GM18508 (cell line): ENCODE results near the gene LEF1.

Source experiments
- ATAC-seq: cut with Tn5 transposase; IDR thresholded peaks from one replicate; pipeline ENCODE4 v1.9.1; 2021; ENCODE audit warnings: moderate number of reproducible peaks; ENCODE audit not compliant: insufficient read depth, unreplicated experiment

Gene LEF1

DNA sequence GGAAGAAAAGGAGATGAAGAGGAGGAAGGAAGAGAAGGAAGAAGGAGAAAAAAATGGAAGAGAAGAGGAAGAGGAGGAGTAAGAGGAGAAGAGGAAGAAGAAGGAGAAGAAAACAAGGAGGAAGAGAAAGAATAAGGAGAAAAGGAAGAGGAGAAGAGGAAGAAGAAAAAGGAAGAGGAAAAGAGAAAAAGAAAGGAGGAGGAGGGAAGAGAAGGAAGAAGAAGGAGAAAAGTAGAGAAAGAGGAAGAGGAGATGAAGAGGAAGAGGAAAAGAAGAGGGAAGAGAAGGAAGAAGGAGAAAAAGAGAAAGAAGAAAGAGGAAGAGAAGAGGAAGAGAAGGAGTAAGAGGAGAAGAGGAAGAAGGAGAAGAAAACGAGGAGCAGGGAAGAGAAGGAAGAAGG, 11.8 kb upstream of the LEF1 start:
- ATAC-seq: no peak

DNA sequence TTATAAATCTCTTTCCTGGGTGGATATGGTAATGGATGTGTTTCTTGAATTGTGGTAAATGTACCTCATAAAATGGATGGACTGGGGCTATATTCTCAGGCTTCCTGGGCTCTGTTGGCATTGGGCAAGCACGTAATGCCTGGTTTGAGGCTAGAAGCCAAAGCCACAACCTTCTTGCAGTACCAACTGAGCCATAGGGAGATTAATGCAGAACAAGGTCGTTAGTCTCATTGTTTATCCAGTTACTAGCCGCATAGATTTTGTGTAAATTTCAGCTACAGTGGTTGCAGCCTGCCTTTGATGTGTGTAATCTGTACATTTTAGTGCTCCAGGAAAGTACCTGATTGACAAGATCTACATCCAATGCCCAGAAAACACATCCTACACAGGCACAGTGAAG, 7.2 kb upstream of the LEF1 start:
- no peak for ATAC-seq

- ATAC-seq: no peak
Observed at GRCh38 chr4:108174856-108175255, 6.1 kb upstream of the LEF1 start.

GRCh38 chr4:108173599-108174057, 4.9 kb upstream of the LEF1 start:
- no peak for ATAC-seq

DNA sequence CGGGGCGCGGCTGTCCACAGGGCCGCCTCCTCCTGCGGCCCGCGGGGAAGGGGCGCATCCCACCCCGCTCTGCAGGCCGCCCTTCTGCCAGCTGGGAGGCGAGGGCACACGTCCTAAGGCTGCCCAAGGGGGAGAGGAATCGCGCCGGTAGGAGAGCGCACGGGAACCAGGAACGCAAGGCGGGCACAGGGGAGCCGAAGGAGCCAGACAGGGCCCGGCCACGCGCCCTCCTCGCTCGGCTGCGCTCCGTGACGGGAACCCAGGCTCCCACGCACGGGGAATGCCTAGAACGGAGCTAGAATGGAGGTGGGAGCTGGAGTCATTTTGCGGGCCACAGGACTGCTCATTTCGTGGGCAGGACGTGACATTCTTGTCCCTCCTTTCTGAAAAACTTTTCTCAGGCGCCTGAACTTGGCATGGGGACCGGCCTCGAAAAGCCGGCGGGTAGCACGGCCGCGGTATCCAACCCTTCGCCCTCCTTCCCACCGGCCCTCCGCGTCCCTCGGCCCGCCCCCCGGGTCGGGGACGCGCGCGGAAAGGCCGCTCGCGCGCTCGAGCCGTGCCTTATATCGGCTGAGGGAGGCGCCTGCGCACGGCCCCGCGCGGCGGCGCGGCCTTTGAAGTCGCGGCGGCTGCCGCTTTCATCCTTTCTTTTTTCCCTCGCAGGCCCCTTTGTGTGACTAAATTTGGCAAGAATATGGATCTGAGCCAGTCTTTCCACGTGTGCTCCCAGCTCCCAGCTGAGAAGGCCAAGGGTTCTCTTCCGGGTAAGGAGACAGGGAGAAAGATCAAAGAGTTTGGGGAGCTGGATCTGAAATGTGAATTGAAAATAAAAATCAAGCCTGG, 4.2 kb upstream of the LEF1 start:
- ATAC-seq: no peak

- no peak for ATAC-seq
Observed at GRCh38 chr4:108172231-108172752, 3.6 kb upstream of the LEF1 start.

DNA sequence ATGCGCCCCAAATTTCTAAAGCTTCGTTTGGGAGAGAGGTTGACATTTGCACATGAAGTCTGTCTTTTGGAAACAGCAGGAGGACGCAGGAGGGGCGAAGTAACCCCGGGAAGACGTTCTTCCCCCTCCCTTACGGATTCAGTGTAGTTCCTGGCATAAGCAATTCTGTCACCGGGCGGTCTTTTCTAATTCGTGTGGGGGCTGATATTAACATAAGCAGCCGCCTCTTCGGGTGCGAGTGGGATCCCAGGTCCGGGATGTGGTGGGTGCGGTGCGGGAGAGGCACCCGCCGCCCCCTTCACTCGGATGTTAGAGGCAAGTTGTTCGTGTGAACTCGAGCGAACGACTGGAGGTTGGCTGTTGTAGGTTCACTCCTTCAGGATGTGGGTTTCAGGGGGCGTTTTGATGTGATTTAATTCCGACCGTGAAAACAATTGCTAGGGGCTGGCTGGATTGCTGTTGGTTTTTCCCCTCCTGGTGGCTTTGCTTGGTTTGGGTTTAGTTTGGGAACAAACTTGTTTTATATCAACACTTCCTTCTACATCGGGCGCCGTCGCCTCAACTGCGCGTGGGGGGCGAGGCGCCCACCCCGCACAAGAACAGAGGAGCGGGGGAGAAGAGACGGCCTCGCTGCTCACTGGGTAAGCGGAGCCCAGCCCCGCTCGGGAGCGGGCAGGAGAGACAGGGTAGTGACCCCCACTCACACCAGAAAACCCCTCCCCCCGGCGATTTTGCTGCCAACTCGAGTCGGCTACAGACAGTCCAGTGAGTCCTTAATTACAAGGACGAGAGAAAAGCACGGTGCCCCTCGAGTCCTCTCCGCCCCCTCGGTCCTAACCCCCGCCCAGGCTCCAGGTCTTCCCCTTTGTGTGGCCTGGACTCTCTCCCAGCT, 2.9 kb upstream of the LEF1 start:
- no peak for ATAC-seq

DNA sequence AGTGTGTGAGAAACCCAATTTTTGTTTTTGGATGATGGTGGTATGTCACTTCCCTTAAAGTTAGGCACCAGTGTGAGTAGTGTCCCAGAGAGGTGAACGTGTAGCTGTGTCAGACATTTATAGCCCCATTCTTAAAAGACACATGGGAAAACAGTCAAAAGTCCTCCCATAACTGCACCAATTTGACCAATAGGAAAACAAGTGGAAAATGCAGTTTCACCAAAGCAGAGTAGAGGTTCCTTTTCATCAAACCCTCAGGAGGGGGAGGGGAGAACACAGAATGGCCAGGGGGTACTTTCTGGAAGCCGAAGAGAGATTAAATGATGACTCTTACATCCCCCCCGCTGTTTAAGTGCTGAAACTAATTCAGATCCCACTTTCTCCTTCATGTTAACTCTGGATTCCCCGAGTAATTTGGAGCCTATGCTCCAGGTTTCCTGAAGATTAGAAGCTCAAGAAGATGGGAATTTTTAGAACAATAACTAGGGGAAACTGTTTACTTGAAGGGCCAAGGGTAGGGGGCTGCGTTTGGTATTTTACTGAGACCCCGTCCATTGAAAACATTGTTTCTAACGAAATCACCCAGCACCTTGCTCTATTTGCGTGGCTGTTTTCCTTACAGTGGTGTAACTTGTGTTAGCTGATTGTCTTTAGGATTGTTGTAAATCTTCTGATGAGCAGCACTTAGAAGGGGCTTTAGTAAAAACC, 2.1 kb upstream of the LEF1 start:
- no peak for ATAC-seq

GRCh38 chr4:108169664-108170063, 932 bp upstream of the LEF1 start:
- no peak for ATAC-seq

GRCh38 chr4:108168160-108168670, 517 bp downstream of the LEF1 start:
- no peak for ATAC-seq

GRCh38 chr4:108166441-108167315, 2.1 kb downstream of the LEF1 start:
- no peak for ATAC-seq

DNA sequence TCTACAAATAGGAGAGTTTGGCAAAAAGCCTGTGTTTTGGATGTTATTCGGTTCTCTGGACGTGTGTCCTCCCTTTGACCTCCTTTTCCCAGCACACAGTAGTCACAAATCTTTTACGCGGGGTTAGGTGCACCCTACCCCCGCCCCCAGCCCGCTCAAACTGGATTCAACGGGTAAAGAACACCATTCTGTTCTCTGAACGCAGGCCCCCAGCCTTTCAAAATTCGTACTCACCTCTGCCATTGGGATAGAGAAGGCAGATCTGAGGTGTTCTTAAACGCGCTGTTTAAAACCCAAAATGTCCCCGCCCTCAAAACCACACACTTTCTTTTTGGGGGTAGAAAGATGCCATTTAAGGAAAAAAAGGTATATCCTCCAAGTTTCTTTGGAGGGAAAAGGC, 2.7 kb downstream of the LEF1 start:
- no peak for ATAC-seq

DNA sequence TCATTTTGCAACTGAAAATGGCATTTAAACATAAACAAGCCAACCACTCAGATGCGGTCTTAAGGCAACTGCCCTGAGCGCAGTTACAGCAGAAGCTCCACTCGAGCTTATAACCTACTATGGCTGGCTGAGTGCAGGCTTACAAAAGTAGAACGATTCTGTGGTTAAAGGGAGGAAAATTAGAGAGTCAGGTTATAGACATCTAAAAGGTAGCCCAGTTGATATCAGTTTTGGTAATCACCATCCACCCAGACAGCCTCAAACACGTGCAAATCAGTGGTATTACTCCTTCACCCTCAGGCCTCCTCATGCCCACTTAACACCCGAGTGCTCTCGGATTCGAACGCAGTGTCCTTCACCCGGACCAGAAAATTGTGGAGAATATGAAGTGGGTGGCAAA, 3.1 kb downstream of the LEF1 start:
- no peak for ATAC-seq

DNA sequence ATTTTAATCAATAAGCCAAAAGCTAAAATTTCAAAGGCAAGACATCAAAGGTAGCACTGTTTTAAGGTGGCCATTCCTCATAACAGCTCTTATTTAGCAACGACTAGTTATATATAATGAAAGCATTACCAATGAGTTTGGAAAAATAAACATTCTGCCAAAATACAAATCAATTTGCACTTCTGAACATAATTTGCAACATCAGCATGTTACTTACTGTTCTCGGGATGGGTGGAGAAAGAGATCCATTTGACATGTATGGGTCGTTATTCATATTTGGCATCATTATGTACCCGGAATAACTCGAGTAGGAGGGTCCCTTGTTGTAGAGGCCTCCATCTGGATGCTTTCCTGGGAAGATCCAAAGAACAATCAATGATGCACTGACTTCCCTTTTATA, 5.4 kb downstream of the LEF1 start:
- no peak for ATAC-seq

DNA sequence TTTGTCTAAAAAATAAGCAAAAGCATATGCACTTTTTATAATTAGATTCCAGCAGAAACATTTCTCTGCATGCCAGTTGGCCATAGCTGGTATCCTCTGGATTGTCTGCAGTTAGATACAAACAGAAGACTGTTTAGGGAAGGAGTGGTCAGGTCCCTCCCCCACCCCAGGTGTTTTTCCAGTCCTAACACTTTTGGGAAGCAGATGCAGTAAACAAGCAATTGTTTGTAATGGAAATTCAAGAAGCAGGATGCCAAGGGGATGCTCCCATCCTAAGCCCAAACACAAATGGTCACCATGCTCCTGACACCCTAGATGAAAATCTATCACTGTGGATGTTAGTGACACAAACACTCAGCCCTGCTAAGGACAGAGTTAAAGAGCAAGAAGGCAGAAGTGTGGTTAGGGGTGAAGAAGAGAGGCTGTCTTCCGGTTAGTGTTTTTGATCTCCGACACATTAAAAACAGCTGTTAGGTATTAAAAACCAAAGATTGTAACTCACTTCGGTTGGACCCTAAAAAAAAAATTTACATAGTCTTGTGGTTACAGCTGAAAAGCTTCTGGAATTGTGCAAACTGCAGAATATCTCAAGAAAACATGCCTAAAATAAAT, 7.9 kb downstream of the LEF1 start:
- no peak for ATAC-seq

DNA sequence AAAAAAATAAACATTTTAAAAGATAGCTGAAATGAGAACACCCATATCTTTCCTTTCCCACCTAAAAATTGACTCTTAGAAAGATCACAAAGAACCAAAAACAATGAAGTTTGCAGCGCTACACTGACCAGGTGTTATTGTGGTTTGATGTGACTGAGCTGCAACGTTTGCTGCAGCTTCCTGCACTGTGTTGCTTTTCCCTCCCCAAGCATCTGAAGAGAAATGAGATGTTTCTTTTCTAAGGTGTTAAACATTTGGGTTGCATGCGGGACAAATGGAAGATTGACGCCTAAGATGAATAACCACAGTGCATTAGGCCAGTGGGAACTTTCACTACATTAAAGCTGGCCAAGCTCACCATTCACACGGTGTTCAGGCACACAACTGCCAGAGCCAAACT, 8.9 kb downstream of the LEF1 start:
- no peak for ATAC-seq

DNA sequence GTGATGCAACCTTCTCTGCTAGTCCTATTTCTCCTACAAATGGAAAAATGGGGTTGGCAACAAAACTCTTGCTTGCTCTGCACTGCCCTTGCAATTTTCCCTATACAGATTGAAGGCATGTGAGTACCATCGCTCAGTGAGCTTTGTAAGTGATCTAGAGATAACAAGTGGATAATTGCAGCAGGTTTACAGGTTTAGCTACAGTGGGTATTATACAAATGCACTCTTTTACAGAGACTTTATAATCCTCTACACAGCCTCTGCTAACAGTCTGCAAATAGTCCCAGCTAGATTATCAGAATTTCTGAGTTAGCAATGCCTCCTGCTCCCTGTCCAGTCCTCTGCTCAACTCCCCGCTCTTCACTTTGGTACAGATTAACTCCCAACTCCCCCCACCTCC, 11.1 kb downstream of the LEF1 start:
- no peak for ATAC-seq

DNA sequence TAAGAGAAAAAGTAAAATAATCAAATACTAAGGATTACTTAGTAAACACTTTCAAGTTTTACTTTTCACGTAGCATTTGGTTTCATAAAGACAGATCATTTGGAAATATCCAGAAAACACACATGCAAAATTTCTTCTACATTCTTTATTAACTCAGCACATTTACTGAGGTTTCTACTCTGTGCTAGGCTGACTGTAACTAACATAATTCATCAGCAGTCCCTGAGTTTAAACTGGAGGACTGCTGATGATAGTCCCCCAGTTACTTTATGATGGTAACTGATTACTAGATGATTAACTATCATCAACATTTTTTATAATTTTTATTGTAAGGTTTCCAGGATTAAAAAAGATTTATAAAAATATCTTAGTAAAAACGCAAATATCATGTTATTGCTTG, 12.3 kb downstream of the LEF1 start:
- no peak for ATAC-seq

DNA sequence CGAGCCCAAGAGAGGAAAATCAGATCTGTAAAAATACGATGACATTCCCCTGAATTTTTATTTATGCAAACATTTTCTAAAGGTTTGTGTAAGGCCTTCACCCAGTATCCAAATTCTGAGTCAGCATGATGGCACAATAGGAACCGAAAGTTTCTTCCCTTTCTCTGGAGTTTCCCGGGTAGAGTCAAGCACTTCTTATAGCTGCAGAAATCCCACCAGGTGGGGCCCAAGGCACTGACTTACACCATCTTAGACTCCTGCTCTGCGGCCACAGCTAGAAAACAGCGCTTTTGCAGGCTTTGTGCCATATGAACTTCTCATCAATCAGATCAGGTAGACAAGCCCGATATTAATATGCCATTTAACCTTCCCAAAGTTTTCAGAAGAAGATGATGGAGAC, 13.4 kb downstream of the LEF1 start:
- ATAC-seq: no peak
